ENCODE measurements around the gene TM9SF1. TPM values are rescaled to one million over a fixed set of nuclear protein-coding genes. Genes with fewer than 3 reads are reported as not detected.

The TM9SF1 gene
- total and polyA plus RNA-seq, 2 of the 13 experiments (the other 11 are each of a cell fraction or from before 2014, with no cell fraction given): 83.2 to 110 TPM

- TF ChIP-seq ZBTB4 (CRISPR knock-in tag; IDR thresholded peaks at IDR 0.05; ENCODE audit: borderline replicate concordance) (no peak), NFIB (CRISPR knock-in tag; IDR thresholded peaks at IDR 0.05; ENCODE audit: borderline replicate concordance) (no peak), ARID4A (CRISPR knock-in tag; IDR thresholded peaks at IDR 0.05; ENCODE audit: borderline replicate concordance) (no peak), ZSCAN29 (CRISPR knock-in tag; conservative IDR thresholded peaks at IDR 0.05) (no peak), TARDBP (CRISPR knock-in tag; IDR thresholded peaks at IDR 0.05) (no peak), SMAD3 (CRISPR knock-in tag; IDR thresholded peaks at IDR 0.05) (no peak), ZNF605 (CRISPR knock-in tag; IDR thresholded peaks at IDR 0.05) (no peak), TBX3 (IDR thresholded peaks at IDR 0.05; ENCODE audit: borderline replicate concordance) (no peak), KIAA2018 (CRISPR knock-in tag; IDR thresholded peaks at IDR 0.05; ENCODE audit: borderline replicate concordance) (no peak), ZNF883 (CRISPR knock-in tag; IDR thresholded peaks at IDR 0.05; ENCODE audit: not compliant biosample characterization) (no peak), RFXAP (CRISPR knock-in tag; IDR thresholded peaks at IDR 0.05; ENCODE audit: borderline replicate concordance) (no peak), MBNL3 (CRISPR knock-in tag; conservative IDR thresholded peaks at IDR 0.05) (no peak), ZNF354B (CRISPR knock-in tag; IDR thresholded peaks at IDR 0.05) (no peak)
These were observed 13.7 kb downstream of the TM9SF1 start (continued) for GRCh38 chr14:24181371-24182077.
